Keratinocyte (primary cell): ENCODE results near the gene POLK.

Experiments used
- CTCF ChIP-seq, 3 experiments: IDR thresholded peaks in 1 of 3; conservative IDR thresholded peaks in 1 of 3; optimal IDR thresholded peaks in 1 of 3; 2 replicates in 2 of 3; 3 replicates in 1 of 3; pipeline versions ENCODE3 to v1.5.1; 2011; ENCODE audit warnings: low read length in 3 of 3, mild to moderate bottlenecking in 3 of 3, moderate library complexity in 2 of 3, control low read depth in 1 of 3, inconsistent platforms in 1 of 3; ENCODE audit not compliant: insufficient read depth in 2 of 3; ENCODE audit errors: extremely low read depth in 1 of 3
- EZH2 ChIP-seq: IDR thresholded peaks from one replicate; pipeline ENCODE4 v1.6.1; 2012; ENCODE audit warnings: inconsistent platforms, mild to moderate bottlenecking, low read length, moderate library complexity

DNA sequence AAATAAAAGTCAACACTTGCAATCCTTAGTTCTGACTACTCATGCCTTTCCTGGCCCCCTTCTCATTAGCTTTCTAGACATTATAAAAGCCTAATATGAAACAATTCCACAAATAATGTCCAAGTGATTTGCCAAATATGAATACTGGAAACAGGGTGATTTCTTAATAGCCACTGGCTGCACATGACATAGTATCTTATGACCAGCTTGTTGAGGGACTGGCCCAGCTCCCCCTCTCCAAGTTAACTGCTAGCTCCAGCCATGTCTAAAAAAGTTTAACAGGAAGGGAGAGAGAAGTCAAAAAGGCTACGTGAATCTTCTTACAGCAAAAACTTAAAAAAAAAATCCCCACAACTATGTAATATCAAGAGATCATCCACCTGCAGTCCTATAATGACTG, 1.7 kb upstream of the POLK start:
- TF ChIP-seq CTCF (optimal IDR thresholded peaks at IDR 0.05 in 1 of 3, IDR thresholded peaks at IDR 0.05 in 1 of 3, conservative IDR thresholded peaks at IDR 0.05 in 1 of 3; ENCODE audit: extremely low read depth in 1 of 3, insufficient read depth in 2 of 3, low read length in 3 of 3) (no peak), EZH2 (no peak)
